Stimulated activated memory B cell treated with anti-CD40 and anti-IgM and Interleukin-4, amounts not matched to agents 10 μg/mL and 1 μg/mL and 100 μg/mL, for 72 hours (primary cell): Measurements from ENCODE around the gene OR2L5.

Experiments
- ATAC-seq: fragments of 150-1000 bp; cut with Tn5 transposase; 2 replicates; pipeline ENCODE4 v1.10.0; 2021
- H3K27ac Mint-ChIP-seq: one replicate; pipeline ENCODE4 v1.8.0; 2022; ENCODE audit warnings: mild to moderate bottlenecking, mixed read lengths
- H3K27me3 Mint-ChIP-seq: one replicate; pipeline ENCODE4 v1.8.0; 2022; ENCODE audit warnings: mixed read lengths
- H3K36me3 Mint-ChIP-seq: one replicate; pipeline ENCODE4 v1.8.0; 2022; ENCODE audit warnings: mixed read lengths
- H3K4me1 Mint-ChIP-seq: one replicate; pipeline ENCODE4 v1.8.0; 2022; ENCODE audit warnings: mixed read lengths
- H3K4me3 Mint-ChIP-seq: one replicate; pipeline ENCODE4 v1.8.0; 2022; ENCODE audit warnings: mild to moderate bottlenecking, moderate library complexity, mixed read lengths
- H3K9me3 Mint-ChIP-seq: one replicate; pipeline ENCODE4 v1.8.0; 2022; ENCODE audit warnings: mixed read lengths

Gene OR2L5

DNA sequence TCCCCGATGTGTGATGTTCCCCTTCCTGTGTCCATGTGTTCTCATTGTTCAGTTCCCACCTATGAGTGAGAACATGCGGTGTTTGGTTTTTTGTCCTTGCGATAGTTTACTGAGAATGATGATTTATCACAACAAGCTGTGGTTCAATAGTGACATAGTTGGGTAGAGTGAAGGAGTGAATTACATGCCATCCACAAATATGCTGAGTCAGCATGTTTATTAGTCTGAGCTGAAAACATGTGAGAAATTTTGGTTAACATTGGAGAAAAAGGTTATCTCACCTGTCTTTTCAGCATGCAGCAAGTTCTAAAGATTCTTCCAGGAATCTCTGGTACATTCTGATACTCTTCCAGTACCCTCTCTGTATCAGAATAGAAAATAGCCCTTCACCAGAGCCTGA is 52.1 kb downstream of the OR2L5 start:
- Mint-ChIP-seq H3K4me1 (no peaks in the 10 kb centered on the region), H3K36me3 (no peaks in the 10 kb centered on the region)

More for the DNA sequence above, 52.1 kb downstream of the OR2L5 start:
- Mint-ChIP-seq H3K27me3 (peaks cover 11% of the 10 kb centered on the region), H3K9me3 (peaks cover 5% of the 10 kb centered on the region), H3K4me3 (no peak overlapping the region), H3K27ac (no peak overlapping the region)
- ATAC-seq = no peak
